H1 (cell line): ENCODE data around the gene FAM186B. TPM values are rescaled to one million over a fixed set of nuclear protein-coding genes. Genes with fewer than 3 reads are reported as not detected.

Experiments used
- CTCF ChIA-PET: fragments of 300-600 bp; sonication (Branson Sonifier 250); formaldehyde crosslinking; loops from one replicate; lab custom pipeline; 2021; ENCODE audit not compliant: partially characterized antibody; lab: Charles Lee
- POLR2A ChIA-PET: fragments of 300-600 bp; sonication (Branson Sonifier 250); formaldehyde crosslinking; loops from one replicate; lab custom pipeline; 2021; ENCODE audit warnings: inconsistent platforms; ENCODE audit not compliant: partially characterized antibody; lab: Charles Lee
- DNase-seq, 2 experiments: peaks; one replicate each; pipeline versions ENCODE4 v3.0.0 to v3.0.0-alpha.2; 2010 to 2022; ENCODE audit warnings: low spot score in 2 of 2, low read depth in 1 of 2, mixed read lengths in 1 of 2
- FAIRE-seq: peaks from 2 replicates; lab custom pipeline; 2011; peaks lifted over from hg19 to GRCh38; lab: Jason Lieb, UNC
- H2AFZ ChIP-seq: 2 replicates; pipeline ENCODE4 v1.8.1; 2012; ENCODE audit warnings: low read length, inconsistent platforms
- H2AK5ac ChIP-seq: 2 replicates; pipeline ENCODE4 v1.6.1; 2013; ENCODE audit warnings: low read depth, low read length
- H2BK120ac ChIP-seq: replicated peaks from 2 replicates; pipeline ENCODE3; 2013; ENCODE audit warnings: low read depth, low read length, inconsistent platforms
- H2BK12ac ChIP-seq: 2 replicates; pipeline ENCODE4 v1.6.1; 2013; ENCODE audit warnings: low read depth, low read length
- H2BK15ac ChIP-seq: 2 replicates; pipeline ENCODE4 v1.6.1; 2013; ENCODE audit warnings: low read length
- H2BK20ac ChIP-seq: 2 replicates; pipeline ENCODE4 v1.6.1; 2013; ENCODE audit warnings: low read length
- H2BK5ac ChIP-seq: 2 replicates; pipeline ENCODE4 v1.6.1; 2013; ENCODE audit warnings: low read depth, low read length
- H3K14ac ChIP-seq: 2 replicates; pipeline ENCODE4 v1.6.1; 2013; ENCODE audit warnings: inconsistent platforms; ENCODE audit not compliant: insufficient read length
- H3K18ac ChIP-seq: 2 replicates; pipeline ENCODE4 v1.6.1; 2013; ENCODE audit warnings: low read length; ENCODE audit errors: extremely low read depth
- H3K23ac ChIP-seq: 2 replicates; pipeline ENCODE4 v1.6.1; 2013; ENCODE audit warnings: inconsistent platforms; ENCODE audit not compliant: insufficient read length
- H3K23me2 ChIP-seq: 2 replicates; pipeline ENCODE4 v1.6.1; 2013; ENCODE audit warnings: low read depth, low read length
- H3K27ac ChIP-seq: 2 replicates; pipeline ENCODE4 v1.6.1; 2011; ENCODE audit warnings: low read depth, low read length, inconsistent platforms
- H3K27me3 ChIP-seq, 4 experiments: replicated peaks in 1 of 4; 1 replicate in 1 of 4; 2 replicates in 3 of 4; pipeline versions ENCODE4 v1.6.1 to v1.8.1; 2011 to 2013; ENCODE audit warnings: low read length in 3 of 4, mild to moderate bottlenecking in 3 of 4, inconsistent platforms in 2 of 4, mixed read lengths in 2 of 4, moderate library complexity in 1 of 4; ENCODE audit not compliant: control insufficient read depth in 3 of 4, insufficient read depth in 3 of 4; ENCODE audit errors: extremely low read depth in 1 of 4
- H3K36me3 ChIP-seq, 4 experiments: 2 replicates each; pipeline versions ENCODE4 v1.6.1 to v1.8.1; 2011 to 2013; ENCODE audit warnings: mild to moderate bottlenecking in 4 of 4, low read length in 3 of 4, moderate library complexity in 2 of 4, control low read depth in 1 of 4, inconsistent platforms in 1 of 4; ENCODE audit not compliant: insufficient read depth in 4 of 4, control insufficient read depth in 2 of 4
- H3K4ac ChIP-seq: replicated peaks from 2 replicates; pipeline ENCODE3; 2013; ENCODE audit warnings: low read length, low read depth, mixed read lengths, inconsistent platforms; ENCODE audit not compliant: insufficient read length
- H3K4me1 ChIP-seq, 4 experiments: replicated peaks in 1 of 4; 1 replicate in 1 of 4; 2 replicates in 3 of 4; pipeline versions ENCODE4 v1.6.1 to v1.8.1; 2011 to 2013; ENCODE audit warnings: low read length in 3 of 4, inconsistent platforms in 2 of 4, mixed read lengths in 1 of 4; ENCODE audit not compliant: insufficient read depth in 4 of 4, control insufficient read depth in 3 of 4
- H3K4me2 ChIP-seq, 2 experiments: 2 replicates each; pipeline versions ENCODE4 v1.6.1 to v1.8.1; 2011 to 2013; ENCODE audit warnings: low read depth in 2 of 2, low read length in 2 of 2, control low read depth in 1 of 2, inconsistent platforms in 1 of 2, mild to moderate bottlenecking in 1 of 2; ENCODE audit not compliant: insufficient read depth in 1 of 2
- H3K4me3 ChIP-seq, 4 experiments: fragments of 200-600, 300-600 bp in 1 of 4; sonication (generic), shearing (Covaris generic), sonication (Bioruptor Twin) in 1 of 4; 2 replicates each; pipeline versions ENCODE4 v1.5.1 to v1.8.1; 2011 to 2016; ENCODE audit warnings: low read length in 4 of 4, low read depth in 3 of 4, control low read depth in 2 of 4, inconsistent platforms in 2 of 4, mild to moderate bottlenecking in 2 of 4, mixed read lengths in 1 of 4, moderate library complexity in 1 of 4; ENCODE audit not compliant: insufficient read depth in 2 of 4; ENCODE audit errors: extremely low read depth in 1 of 4
- H3K56ac ChIP-seq: replicated peaks from 2 replicates; pipeline ENCODE3; 2013; ENCODE audit warnings: low read depth, mild to moderate bottlenecking, mixed read lengths, low read length, inconsistent platforms; ENCODE audit not compliant: insufficient read length
- H3K79me1 ChIP-seq: 2 replicates; pipeline ENCODE4 v1.6.1; 2013; ENCODE audit warnings: low read depth, low read length, control low read depth
- H3K79me2 ChIP-seq, 2 experiments: 2 replicates each; pipeline versions ENCODE4 v1.6.1 to v1.8.1; 2012 to 2013; ENCODE audit warnings: low read length in 2 of 2, mild to moderate bottlenecking in 2 of 2, inconsistent platforms in 1 of 2; ENCODE audit not compliant: insufficient read depth in 2 of 2, control insufficient read depth in 1 of 2
- H3K9ac ChIP-seq, 4 experiments: replicated peaks in 1 of 4; 1 replicate in 1 of 4; 2 replicates in 3 of 4; pipeline versions ENCODE4 v1.6.1 to v1.8.1; 2011 to 2013; ENCODE audit warnings: low read depth in 3 of 4, low read length in 3 of 4, control low read depth in 2 of 4, mild to moderate bottlenecking in 2 of 4, moderate library complexity in 2 of 4, inconsistent platforms in 1 of 4; ENCODE audit errors: extremely low read depth in 1 of 4
- H3K9me3 ChIP-seq, 2 experiments: 2 replicates each; pipeline versions ENCODE4 v1.6.1 to v1.8.1; 2012 to 2013; ENCODE audit warnings: mild to moderate bottlenecking in 2 of 2, moderate library complexity in 2 of 2, control low read depth in 1 of 2, inconsistent platforms in 1 of 2, low read depth in 1 of 2, low read length in 1 of 2, mixed read lengths in 1 of 2; ENCODE audit not compliant: insufficient read depth in 2 of 2
- H4K20me1 ChIP-seq, 2 experiments: replicated peaks in 1 of 2; 2 replicates each; pipeline versions ENCODE3 to v1.8.1; 2011 to 2013; ENCODE audit warnings: inconsistent platforms in 2 of 2, low read length in 2 of 2, mild to moderate bottlenecking in 1 of 2; ENCODE audit not compliant: insufficient read depth in 2 of 2, control insufficient read depth in 1 of 2
- H4K5ac ChIP-seq: 2 replicates; pipeline ENCODE4 v1.6.1; 2013; ENCODE audit warnings: low read length, low read depth, mixed read lengths, inconsistent platforms; ENCODE audit not compliant: insufficient read length
- H4K8ac ChIP-seq: 2 replicates; pipeline ENCODE4 v1.8.0; 2013; ENCODE audit warnings: mild to moderate bottlenecking, moderate library complexity, low read length, inconsistent platforms; ENCODE audit not compliant: insufficient read depth; ENCODE audit errors: extremely low read depth
- H4K91ac ChIP-seq: replicated peaks from 2 replicates; pipeline ENCODE3; 2013; ENCODE audit warnings: low read length, mixed read lengths, inconsistent platforms; ENCODE audit not compliant: insufficient read length
- WGBS, 2 experiments: shearing (Covaris generic) in 1 of 2; methylation state at CpG; one replicate each; pipeline versions ENCODE4 v1.1.6 to v1.1.7; 2013 to 2015; ENCODE audit warnings: low lambda C conversion rate in 2 of 2, mixed read lengths in 2 of 2, inconsistent platforms in 1 of 2, low coverage in 1 of 2, missing lambda C conversion rate in 1 of 2; ENCODE audit not compliant: insufficient replicate concordance in 2 of 2, insufficient coverage in 1 of 2, insufficient read length in 1 of 2; ENCODE audit errors: extremely low coverage in 1 of 2, missing lambda C conversion rate in 1 of 2; 5-methylcytosine and 5-hydroxymethylcytosine counted together
- polyA plus RNA-seq, 7 experiments: library from polyadenylated mRNA; depleted of rRNA in 3 of 7; stranded (reverse) in 5 of 7; unstranded in 2 of 7; fragments of >200 nt in 5 of 7; fragments of 200-250 nt in 2 of 7; gene quantifications; 1 replicate in 5 of 7; 2 replicates in 1 of 7; 4 replicates in 1 of 7; pipeline versions ENCODE4 v1.2.1 to v1.2.3, GENCODE V29; 2011 to 2013; ENCODE audit warnings: missing spikeins in 2 of 7, mixed read lengths in 2 of 7
- total RNA-seq: library from RNA; stranded (reverse); fragmentation: NEBNext Ultra II Directional; extraction: Animal tissue kit (Norgen Biotek cat#: 25700); gene quantifications from 2 replicates; pipeline ENCODE4 v1.2.1, GENCODE V29; 2021

The FAM186B gene
- total and polyA plus RNA-seq, 2 of the 8 experiments (the other 6 are each of a cell fraction or from before 2014, with no cell fraction given): 0.12 to 0.73 TPM

GRCh38 chr12:49598527-49598926 lies 6.9 kb downstream of the FAM186B start:
- Histone ChIP-seq H2BK120ac (no peak overlapping the region), H3K36me3 (no peaks in the 10 kb centered on the region), H3K23ac (no peak overlapping the region), H3K9me3 (no peaks in the 10 kb centered on the region), H4K91ac (no peak overlapping the region), H3K23me2 (no peaks in the 10 kb centered on the region), H3K27ac (no peak overlapping the region), H3K14ac (no peak overlapping the region), H2BK20ac (no peak overlapping the region), H4K20me1 (no peaks in the 10 kb centered on the region), H3K4me1 (no peaks in the 10 kb centered on the region), H3K56ac (no peak overlapping the region), H3K9ac (no peak overlapping the region), H4K8ac (no peak overlapping the region), H2BK12ac (no peak overlapping the region), H3K4ac (no peak overlapping the region), H3K79me2 (no peaks in the 10 kb centered on the region), H4K5ac (no peak overlapping the region), H2AFZ (no peak overlapping the region), H3K4me3 (no peak overlapping the region), H3K18ac (no peak overlapping the region), H3K4me2 (no peak overlapping the region), H2BK15ac (no peak overlapping the region), H3K27me3 (peaks cover 0 to 4% (median 0%) of the 10 kb centered on the region in 4 experiments; a peak in 2 of 7 replicates), H3K79me1 (no peaks in the 10 kb centered on the region), H2BK5ac (no peak overlapping the region), H2AK5ac (0 out of 2 replicates have a peak overlapping the region, but pooled peaks have one; percentile 69)
- ChIA-PET CTCF (interaction anchor here (0.8 to 1.3 kb wide), 3 partner anchors 10 to 18 kb away, joined by 3 to 4 read pairs (median 4); no protein-coding TSS in a partner anchor), POLR2A (no interaction called here)
- no peak for DNase-seq
- WGBS, 2 experiments: 89% methylated on average over 10 of the region's 10 CpGs; no CpG with 5 or more reads in 1 of the 2 experiments
- no peak for FAIRE-seq
